GM18873 (cell line): ENCODE data around the gene COL16A1.
A peak's percentile ranks its signal among the peaks of the same experiment; 100 is the strongest.

ENCODE experiments used
- ATAC-seq: cut with Tn5 transposase; IDR thresholded peaks from one replicate; pipeline ENCODE4 v1.9.1; 2021; ENCODE audit warnings: mild to moderate bottlenecking, moderate library complexity, moderate number of reproducible peaks; ENCODE audit not compliant: unreplicated experiment, low FRiP score

The COL16A1 gene

GRCh38 chr1:31652891-31653499, 50.8 kb downstream of the COL16A1 start:
- no peak for ATAC-seq

DNA sequence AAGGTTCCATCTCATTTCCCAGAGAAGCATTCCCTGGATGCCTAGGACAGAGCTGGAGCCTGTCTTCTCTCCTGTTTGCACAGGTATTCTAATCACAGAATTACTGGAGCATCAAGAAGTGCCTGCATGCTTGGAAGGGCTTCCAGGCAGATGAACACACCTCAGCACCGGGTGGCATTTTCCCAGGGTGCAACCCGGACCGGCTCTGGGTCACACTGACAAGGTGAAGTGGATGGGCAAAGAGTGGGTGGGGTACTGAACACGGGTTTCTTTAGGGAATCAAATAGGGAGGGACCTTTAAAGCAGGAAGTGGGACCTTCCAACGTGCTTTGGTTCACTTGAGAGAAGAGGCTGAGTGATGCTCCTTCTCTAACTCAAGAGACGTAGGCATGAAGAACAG, 52.1 kb downstream of the COL16A1 start:
- no peak for ATAC-seq

- no peak for ATAC-seq
Observed at GRCh38 chr1:31651089-31651420, 52.8 kb downstream of the COL16A1 start.

- ATAC-seq: no peak
Observed at GRCh38 chr1:31650161-31651088, 53.4 kb downstream of the COL16A1 start.

- ATAC-seq: no peak
Observed at GRCh38 chr1:31648641-31649357, 55.0 kb downstream of the COL16A1 start.

- ATAC-seq: no peak
Observed at GRCh38 chr1:31648190-31648589, 55.6 kb downstream of the COL16A1 start.

GRCh38 chr1:31647106-31647505, 56.7 kb downstream of the COL16A1 start:
- ATAC-seq: no peak

DNA sequence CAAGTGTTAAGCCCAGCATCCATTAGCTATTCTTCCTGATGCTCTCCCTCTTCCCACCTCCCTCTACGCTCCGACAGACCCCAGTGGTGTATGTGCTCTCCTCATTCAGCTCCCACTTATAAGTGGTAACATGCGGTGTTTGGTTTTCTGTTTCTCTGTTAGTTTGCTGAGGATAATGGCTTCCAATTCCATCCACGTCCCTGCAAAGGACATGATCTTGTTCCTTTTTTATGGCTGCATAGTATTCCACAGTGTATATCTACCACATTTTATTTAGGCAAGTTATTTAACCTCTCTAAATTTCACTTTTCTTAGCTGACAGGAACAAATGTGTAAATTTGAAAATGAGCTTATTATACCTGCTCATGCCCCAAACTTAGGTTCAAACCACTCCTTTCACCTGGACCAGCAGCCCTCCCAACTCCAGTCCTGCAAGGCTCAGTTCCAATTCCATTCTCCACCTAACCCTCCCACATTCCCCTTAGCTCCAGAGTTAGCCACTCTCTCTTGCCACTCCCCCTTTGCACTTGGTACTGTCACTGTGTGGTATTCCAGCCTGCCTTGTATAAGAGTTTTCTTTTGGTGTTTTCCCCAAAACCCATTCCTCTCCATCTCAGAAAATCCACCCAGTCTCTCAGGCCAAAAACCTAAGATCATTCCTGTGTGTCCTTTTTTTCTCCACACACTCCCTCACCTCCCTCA, 57.4 kb downstream of the COL16A1 start:
- ATAC-seq: no peak

GRCh38 chr1:31645274-31645568, 58.6 kb downstream of the COL16A1 start:
- ATAC-seq: no peak

DNA sequence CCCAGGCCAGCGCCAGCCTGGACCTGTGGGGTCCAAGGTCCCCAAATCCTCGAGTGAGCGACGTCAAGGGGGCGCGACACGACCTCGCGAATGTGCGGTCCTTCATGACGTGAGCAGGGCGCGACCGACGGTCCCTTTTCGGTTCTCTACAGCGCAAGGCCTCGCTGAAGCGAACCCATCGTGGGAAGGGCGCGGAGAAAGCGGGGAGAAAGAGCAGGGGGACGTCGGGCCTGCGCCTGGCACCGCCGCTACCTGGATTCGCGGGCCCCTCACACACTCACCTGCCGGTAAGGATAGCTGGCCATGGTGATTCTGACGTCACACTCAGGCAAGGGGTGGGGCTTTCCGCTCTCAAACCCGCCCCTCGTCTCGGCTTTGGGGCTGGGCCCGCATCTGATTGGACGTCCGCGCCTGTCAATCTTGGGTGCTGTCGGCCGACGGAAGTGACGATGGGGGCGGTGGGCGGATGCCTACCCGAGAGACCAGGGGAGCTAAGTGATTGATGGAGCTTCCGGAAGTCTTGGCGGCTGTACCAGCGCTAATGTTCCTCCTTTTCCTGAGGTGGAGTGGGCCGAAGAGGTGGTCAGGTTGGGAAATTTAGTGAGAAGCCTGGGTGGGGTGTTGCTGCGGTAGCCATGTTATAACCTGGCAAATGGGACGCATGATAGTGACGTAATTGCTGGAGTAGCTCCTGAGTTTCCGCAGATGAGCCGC, 59.1 kb downstream of the COL16A1 start, which contains the start of gene PEF1:
PEF1 (minus strand) TSS at position 317 of the 714 bp plus-strand sequence; CDS start at position 305, 12 bp downstream.
- peak; percentile 81 for ATAC-seq

- no peak for ATAC-seq
Observed at GRCh38 chr1:31643976-31644559, 59.7 kb downstream of the COL16A1 start.

GRCh38 chr1:31642897-31643296, 60.9 kb downstream of the COL16A1 start:
- no peak for ATAC-seq

- no peak for ATAC-seq
Observed at GRCh38 chr1:31642366-31642765, 61.5 kb downstream of the COL16A1 start.

DNA sequence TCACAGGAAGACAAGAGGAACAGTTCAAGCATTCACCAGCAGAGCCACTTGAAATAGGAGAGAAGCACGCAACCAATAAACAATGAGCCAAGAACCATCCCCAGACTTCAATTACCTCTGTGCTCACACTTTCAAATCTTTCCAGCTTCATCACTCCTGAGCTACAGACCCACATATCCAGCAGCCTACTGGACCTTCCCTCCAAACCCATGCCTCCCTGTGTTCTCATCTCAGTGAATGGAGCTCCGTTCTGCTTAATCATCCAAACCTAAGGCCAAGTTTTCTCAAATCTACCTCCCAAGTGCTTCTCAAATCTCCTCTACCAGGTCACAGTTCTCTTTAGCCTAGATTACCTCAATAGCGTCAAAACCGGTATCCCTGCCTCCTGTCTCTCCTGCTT, 62.9 kb downstream of the COL16A1 start:
- no peak for ATAC-seq

DNA sequence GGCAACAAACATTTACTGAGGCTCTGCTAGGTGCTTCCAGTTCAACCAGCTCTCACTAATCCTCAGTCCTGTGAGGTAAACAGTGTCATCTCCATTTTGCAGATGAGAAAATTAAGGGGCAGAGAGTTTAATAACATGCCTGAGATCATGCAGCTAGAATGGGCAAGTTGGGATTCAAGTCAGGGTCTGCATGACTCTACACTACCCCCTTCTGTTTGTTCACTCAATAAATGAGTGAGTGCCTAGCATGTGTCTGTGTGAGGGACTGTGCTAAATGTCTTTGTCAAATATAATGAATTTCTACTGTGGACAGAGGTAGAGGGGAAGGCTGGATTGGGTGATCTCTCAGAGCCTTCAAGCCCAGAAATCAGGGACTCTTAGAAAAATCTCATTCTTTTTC, 63.6 kb downstream of the COL16A1 start:
- ATAC-seq: no peak

- ATAC-seq: no peak
Observed at GRCh38 chr1:31639543-31639942, 64.3 kb downstream of the COL16A1 start.

GRCh38 chr1:31637915-31638673, 65.7 kb downstream of the COL16A1 start:
- ATAC-seq: no peak

- no peak for ATAC-seq
Observed at GRCh38 chr1:31633117-31633516, 70.7 kb downstream of the COL16A1 start.

GRCh38 chr1:31632649-31633048, 71.2 kb downstream of the COL16A1 start:
- ATAC-seq: no peak
